Measurements from ENCODE around the gene DYNC2LI1.

DNA sequence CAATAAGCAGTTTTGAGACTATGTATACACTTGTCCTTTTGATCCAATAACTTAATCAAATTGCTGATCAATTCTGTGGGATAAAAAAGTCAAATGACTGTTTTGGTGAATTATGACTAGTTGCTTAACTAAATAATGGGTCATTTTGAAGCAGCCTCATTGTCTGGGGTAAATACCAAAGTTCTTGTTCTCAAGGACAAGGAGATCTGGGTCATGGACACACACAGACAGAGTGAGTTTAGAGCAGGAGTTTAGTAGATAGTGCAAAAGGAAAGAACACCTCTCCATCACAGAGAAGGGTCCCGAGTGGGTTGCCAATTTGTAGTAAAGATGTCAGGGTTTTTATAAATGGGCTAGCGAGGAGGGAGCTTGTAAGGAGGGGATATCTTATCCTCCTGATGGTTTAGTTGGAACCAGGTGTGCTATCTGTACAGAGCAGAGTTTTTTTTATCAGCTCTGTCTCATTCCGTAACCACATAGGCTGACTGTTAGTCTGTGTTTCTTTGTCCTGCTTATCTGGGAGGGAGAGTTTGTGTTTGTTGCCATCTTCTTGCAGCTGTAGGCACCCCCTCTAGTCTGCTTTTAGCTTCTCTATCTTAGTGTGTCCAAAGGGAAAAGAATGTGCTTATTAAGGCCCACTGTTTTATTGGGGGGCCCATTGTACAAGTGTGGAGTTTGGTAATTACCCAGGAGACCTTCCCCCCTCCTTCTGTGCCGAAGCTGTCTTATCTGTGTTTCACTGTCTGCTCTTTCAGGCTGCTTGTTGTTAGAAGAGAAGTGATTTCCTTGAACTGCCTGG, 48.9 kb upstream of the DYNC2LI1 start:
- TF ChIP-seq, protein P1, sequence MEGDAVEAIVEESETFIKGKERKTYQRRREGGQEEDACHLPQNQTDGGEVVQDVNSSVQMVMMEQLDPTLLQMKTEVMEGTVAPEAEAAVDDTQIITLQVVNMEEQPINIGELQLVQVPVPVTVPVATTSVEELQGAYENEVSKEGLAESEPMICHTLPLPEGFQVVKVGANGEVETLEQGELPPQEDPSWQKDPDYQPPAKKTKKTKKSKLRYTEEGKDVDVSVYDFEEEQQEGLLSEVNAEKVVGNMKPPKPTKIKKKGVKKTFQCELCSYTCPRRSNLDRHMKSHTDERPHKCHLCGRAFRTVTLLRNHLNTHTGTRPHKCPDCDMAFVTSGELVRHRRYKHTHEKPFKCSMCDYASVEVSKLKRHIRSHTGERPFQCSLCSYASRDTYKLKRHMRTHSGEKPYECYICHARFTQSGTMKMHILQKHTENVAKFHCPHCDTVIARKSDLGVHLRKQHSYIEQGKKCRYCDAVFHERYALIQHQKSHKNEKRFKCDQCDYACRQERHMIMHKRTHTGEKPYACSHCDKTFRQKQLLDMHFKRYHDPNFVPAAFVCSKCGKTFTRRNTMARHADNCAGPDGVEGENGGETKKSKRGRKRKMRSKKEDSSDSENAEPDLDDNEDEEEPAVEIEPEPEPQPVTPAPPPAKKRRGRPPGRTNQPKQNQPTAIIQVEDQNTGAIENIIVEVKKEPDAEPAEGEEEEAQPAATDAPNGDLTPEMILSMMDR (IDR thresholded peaks at IDR 0.05) = no peak
- TF ChIP-seq EP300 (IDR thresholded peaks at IDR 0.05) (no peak), POLR2A (IDR thresholded peaks at IDR 0.05) (no peak), POLR2AphosphoS5 (IDR thresholded peaks at IDR 0.05) (no peak)

Data from stomach (tissue), 4 donors.